ENCODE data around the gene FAAH2.
A peak's percentile ranks its signal among the peaks of the same experiment; 100 is the strongest.
"Not testable (repeated sequence)": the region's sequence is repeated elsewhere in the genome, so short reads cannot be mapped to it uniquely, and the experiment has no call there.

The FAAH2 gene, protein sequence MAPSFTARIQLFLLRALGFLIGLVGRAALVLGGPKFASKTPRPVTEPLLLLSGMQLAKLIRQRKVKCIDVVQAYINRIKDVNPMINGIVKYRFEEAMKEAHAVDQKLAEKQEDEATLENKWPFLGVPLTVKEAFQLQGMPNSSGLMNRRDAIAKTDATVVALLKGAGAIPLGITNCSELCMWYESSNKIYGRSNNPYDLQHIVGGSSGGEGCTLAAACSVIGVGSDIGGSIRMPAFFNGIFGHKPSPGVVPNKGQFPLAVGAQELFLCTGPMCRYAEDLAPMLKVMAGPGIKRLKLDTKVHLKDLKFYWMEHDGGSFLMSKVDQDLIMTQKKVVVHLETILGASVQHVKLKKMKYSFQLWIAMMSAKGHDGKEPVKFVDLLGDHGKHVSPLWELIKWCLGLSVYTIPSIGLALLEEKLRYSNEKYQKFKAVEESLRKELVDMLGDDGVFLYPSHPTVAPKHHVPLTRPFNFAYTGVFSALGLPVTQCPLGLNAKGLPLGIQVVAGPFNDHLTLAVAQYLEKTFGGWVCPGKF

DNA sequence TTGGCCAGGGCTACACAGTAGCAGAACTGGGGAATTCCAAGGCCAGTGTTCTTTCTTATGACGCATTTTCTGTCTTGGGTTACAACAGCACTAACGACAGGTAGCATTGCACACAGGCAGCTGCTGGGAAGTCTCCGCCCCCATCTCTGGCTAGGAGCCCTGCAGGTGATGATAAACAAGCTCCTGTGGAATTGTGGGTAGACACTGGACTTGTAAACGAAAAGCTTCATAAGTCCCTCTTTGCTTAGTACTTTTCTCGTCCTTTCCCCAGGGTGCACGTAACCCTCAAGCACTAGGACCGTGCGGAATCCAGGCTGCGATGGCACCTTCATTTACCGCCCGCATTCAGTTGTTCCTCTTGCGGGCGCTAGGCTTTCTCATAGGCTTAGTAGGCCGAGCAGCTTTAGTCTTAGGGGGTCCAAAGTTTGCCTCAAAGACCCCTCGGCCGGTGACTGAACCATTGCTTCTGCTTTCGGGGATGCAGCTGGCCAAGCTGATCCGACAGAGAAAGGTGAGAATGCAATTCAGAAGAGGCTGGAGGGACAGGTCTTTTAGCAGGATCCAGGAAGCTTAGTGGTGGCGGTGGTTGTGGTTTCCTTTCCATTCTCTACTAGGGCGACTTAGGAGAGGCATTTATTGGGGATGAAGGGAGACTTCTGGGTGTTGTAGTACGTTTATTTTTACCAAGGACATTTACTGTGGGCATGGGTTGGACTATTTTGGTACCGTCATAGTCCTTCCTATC, at the start of gene FAAH2:
Gene FAAH2 (plus strand): TSS at position 200 of the 745 bp plus-strand sequence. CDS start 120 bp downstream, at position 320.
- peak; percentile 65 for DNase-seq

DNA sequence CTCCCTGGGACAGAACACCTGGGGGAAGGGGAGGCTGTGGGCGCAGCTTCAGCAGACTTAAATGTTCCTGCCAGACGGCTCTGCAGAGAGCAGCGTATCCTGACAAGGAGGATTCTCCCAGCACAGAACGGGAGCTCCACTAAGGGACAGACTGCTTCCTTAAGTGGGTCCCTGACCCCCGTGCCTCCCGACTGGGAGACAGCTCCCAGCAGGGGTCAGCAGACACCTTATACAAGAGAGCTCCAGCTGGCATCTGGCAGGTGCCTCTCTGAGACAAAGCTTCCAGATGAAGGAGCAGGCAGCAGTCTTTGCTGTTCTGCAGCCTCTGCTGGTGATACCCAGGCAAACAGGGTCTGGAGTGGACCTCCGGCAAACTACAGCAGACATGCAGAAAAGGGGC, 44.5 kb upstream of the FAAH2 start:
- no peak for DNase-seq

DNA sequence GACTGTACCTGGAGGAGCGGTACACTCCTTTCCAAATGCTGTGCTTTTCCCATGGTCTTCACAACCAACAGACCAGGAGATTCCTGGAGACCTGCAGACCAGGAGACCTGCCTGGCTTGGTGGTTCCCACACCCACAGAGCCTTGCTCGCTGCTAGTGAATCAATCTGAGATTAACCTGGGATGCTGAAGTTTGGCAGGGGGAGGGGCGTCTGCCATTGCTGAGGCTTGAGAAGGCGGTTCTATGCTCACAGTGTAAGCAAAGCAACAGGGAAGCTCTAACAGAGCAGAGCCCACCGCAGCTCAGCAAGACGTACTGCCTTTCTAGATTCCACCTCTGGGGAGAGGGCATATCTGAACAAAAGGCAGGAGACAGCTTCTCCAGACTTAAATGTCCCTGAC, 34.5 kb upstream of the FAAH2 start:
- DNase-seq: no peak

DNA sequence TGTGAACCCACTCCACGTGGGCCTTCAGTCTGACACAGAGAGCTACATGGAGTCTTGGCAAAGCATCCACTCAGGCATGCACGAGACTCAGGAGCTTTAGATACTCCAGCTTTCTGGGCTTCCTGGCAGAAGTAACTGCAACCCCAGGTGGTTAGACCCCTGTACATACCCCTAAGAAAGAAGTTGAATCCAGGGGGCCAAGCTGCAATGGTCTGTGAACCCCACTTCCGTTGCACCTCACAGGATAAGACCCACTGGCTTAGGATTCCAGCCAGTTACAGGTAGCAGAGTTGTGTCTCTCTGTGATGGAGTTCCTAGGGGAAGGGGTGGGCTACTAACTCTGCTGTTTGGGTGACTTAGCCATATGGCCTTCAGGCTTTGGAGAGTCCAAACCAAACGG, 21.4 kb upstream of the FAAH2 start:
- no peak for DNase-seq

DNA sequence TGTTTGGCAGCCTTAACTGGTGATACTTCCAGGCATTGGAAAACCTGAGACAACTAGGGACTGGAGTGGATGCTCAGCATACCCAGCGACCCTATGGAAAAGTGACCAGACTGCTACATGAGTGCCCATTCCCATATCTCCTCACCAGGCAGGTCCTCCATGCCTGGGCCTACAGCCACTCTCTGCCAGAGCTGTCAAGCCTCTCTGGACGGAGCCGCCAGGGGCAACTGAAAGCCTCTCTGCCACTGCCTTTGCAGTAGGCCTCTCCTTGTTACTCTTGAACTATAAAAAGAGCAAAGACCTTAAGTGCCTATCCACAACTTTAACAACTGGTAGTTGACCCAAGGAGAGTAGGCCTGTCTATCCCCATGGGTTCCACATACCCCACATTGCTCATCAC, 20.2 kb upstream of the FAAH2 start:
- DNase-seq: no peak

DNA sequence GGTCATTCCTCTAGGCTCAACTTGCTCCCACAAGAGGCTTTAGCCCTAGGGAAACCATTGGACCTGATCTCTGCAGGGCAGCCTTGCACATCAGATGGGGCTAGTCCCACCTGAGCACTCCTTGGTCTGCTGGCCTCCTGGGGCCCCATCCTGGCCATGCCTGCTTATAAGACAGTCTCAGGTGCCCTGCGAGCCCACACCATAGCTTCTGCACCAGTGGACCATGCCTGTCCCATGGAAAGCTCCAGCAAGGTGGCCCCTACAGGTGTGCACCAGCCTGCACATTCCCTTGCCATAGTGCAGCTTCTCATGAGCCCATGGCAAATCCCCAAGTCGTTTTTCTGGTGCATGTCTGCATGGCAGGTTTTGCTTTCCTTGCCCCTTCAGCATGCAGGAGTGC, 19.6 kb upstream of the FAAH2 start:
- no peak for DNase-seq

DNA sequence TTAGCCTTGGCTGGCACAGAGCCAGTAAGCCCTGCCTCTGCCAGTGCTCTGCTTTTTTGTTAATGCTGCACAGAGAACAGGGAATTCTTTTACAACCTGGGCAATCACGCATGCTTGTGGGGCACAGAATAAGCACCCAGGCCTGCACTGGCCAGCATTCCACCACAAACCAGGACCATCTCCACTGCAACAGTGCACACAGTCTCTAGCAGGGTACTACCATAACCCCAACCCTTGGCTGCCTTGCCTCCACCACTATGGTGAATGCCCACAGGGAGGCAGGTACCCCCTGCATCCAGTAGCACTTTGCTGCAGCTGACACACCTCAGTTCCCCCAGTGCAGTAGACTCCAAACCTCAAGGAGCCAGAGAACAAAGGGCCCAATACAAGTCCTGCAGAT, 19.2 kb upstream of the FAAH2 start:
- DNase-seq: no peak

DNA sequence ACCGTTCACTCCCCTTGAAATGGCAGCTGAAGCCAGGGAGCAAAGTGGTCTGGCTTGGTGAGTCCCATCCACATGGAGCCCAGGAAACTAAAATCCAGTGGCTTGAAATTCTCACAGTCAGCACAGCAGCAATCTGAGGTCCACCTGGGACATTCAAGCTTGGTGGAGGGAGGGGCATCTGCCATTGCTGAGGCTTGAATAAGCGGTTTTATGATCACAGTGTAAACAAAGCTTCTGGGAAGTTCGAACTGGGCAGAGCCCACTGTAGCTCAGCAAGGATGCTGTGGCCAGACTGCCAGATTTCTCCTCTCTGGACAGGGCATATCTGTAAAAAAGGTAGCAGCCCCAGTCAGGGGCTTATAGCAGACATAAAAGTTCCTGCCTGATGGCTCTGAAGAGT, 15.5 kb upstream of the FAAH2 start:
- no peak for DNase-seq

DNA sequence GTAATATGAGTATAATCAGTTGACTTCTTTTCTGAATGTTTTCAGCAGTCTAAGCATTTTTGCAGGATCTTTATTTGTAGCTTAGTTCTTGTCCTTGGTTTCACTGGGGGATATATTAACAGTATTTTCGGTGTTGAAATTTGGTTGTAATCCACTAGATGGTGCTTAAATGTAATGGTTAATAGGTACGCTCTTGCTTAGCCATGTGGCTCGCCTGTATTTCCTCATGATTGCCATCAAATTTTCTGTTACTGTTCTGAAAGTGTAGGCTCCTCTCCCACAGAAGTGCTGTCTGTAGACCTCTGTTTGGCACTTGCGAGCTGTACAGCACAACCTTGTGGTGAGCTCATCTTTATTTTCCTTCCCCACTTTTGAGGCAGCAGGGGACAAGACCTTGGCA, 3.9 kb upstream of the FAAH2 start:
- no peak for DNase-seq

DNA sequence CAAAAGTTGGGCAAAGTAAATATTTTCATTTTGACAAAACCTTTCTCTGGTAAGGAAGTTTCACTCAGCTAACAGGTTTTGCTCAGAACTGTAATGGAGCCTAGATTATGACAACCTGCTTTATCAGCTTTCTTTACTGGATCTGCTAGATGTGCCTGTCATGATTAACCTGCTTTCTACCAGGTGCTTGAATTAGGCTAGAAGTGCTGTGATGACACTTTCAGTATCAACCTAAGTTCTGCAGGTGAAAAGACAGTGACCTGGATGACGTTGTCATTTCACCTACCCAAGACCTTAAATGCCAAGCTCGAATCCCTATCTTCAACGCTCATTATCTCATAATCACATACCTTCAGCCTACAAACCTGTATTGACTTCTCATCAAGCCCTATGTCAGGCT, 1.5 kb upstream of the FAAH2 start:
- DNase-seq: no peak

DNA sequence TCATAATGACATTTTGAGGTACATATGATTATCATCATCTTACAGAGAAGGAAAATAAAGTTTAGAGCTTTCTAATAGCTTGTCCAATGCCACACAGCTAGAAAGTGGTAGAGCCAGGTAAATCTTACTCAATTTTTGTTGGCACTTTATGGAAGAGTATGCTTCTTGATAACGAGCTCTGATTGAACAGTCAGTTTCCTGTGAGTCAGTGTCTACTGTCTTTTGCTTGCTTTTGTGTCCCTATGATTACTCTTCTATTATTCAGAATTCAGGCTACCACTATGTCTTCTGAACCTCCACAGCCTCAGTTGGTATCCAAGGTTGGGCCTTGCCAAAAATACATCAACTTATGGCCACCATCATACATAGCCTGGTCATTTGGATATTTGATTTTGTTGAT, 2.6 kb downstream of the FAAH2 start:
- DNase-seq: no peak

DNA sequence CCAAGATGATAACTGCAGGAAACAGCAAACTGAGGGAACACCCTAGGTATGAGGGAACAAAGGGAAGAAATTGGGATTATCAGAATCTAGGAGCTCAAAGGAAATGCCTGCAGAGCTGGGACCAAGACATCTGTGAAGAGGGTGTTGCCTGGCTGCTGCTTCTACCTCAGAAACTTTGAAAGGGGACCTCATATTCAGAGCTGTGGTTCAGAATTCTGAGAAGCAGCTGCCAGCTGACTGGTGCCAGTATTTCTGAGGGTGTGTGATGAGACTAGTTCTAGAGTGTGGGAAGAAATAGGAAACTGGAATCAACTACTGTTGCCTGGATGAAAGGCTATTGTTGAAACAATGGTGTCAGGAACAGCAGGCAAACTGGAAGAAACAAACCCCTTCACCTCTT, 8.5 kb downstream of the FAAH2 start:
- no peak for DNase-seq

DNA sequence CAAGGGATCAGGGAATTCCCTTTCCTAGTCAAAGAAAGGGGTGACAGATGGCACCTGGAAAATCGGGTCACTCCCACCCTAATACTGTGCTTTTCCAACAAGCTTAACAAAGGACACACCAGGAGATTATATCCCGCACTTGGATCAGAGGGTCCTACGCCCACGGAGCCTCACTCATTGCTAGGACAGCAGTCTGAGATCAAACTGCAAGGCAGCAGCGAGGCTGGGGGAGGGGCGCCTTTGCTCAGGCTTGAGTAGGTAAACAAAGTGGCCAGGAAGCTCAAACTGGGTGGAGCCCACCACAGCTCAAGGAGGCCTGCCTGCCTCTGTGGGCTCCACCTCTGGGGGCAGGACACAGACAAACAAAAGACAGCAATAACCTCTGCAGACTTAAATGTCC, 9.2 kb downstream of the FAAH2 start:
- not testable (repeated sequence) for DNase-seq

DNA sequence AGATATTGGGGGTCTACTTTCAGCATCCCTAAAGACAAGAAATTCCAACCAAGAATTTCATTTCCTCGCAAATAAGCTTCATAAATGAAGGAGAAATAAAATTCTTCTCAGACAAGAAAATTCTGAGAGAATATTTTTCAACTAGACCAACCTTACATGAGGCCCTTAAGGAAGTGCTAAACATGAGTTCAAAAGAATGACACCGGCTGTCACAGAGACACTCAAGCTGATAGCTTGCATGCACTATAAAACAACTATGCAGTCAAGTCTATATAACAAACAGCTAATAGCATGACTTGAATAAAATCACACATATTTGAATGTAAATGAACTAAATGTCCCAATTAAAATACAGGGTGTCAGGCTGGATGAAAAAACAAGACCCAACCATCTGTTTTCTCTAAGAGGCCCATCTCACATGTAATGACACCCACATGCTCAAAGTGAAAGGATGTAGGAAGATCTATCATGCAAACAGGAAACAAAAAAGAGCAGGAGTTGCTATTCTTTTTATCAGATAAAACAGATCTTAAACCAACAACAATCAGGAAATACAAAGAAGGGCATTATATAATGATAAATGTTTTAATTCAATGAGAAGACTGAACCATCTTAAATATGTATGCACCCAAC, 27.2 kb downstream of the FAAH2 start:
- DNase-seq: no peak

DNA sequence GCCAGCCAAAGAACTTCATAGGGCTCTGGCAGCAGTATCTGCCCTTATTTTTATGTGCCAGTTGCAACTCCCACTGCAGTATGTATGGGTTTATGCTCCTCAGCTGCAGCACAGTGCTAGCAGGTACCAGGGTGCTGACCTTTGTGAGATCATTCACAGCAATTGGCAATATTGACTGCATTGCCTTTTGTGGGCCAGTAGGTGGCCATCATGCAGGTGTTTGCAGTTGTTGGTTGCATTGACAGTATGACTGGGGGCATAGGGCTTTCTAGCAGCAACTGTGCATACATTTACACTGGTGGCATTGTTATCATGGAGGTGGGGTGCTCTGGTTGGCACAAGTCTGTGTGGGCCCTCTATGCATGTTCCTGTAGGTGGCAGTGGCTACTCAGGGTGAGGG, 42.5 kb downstream of the FAAH2 start:
- no peak for DNase-seq

DNA sequence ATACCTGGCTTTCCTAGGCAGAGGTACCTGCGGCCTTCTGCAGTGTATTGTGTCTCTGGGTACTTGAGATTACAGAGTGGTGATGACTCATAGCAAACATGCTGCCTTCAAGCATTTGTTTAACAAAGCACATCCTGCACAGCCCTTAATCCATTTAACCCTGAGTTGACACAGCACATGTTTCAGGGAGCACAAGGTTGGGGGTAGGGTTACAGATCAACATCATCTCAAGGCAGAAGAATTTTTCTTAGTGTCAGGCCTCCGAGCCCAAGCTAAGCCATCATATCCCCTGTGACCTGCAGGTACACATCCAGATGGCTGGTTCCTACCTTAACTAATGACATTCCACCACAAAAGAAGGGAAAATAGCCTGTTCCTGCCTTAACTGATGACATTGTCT, 49.3 kb downstream of the FAAH2 start:
- DNase-seq: not testable (repeated sequence)

DNA sequence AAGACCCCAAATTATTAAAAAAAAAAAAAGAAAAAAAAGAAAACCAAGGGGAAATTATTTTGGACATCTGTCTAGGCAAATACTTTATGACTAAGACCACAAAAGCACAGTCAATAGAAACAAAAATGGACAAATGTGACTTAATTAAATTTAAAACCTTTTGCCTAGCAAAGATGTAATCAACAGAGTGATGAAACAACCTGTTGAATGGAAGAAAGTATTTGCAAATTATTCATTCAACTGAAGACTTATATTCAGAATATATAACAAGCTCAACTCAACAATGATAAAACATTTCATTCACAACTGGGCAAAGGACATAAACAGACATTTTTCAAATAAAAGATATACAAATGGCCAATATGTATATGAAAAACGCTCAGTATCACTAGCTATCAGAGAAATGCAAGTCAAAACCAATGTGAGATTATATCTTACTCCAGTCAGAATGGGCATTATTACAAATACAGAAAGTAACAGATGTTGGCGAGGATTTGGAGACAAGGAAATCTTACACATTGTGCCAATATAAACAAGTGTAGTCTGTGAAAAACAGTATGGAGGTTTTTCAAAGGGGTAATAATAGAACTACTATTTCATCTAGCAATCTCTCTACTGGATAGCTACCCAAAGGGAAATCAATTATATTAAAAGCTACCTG, 67.1 kb downstream of the FAAH2 start:
- DNase-seq: no peak

DNA sequence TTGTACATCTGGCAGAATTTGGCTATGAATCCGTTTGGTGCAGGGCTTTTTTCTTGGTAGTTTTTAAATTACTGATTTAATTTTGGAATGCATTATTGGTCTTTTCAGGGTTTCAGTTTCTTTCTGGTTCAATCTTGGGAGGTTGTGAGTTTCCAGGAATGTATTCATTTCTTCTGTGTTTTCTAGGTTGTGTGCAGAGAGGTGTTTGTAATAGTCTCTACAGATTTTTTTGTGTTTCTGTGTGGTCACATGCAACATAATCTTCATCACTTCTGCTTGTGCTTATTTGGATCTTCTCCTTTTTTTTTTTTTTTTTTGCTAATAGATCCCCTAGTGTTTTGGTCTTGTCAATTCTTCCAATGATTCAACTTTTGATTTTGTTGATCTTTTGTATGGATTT, 77.6 kb downstream of the FAAH2 start:
- no peak for DNase-seq

DNA sequence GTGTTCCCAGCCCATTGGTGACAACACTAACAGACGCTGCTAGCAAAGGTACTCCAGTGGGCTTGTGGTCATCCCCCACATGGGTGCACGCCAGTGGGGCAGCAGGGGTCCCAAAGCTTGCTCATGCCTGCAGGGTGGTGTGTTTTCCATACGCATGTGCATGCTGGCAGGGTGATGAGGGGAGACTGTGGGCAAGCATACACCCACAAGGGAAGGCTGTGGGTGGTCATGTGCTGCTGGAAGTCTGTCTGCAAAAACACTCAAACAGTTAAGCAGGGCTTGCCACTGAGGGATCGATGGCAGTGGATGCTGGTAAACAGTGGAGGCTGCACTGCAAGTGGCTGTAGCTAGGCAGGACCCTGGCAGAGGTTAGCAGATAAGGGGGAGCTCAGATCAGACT, 79.9 kb downstream of the FAAH2 start:
- DNase-seq: no peak

DNA sequence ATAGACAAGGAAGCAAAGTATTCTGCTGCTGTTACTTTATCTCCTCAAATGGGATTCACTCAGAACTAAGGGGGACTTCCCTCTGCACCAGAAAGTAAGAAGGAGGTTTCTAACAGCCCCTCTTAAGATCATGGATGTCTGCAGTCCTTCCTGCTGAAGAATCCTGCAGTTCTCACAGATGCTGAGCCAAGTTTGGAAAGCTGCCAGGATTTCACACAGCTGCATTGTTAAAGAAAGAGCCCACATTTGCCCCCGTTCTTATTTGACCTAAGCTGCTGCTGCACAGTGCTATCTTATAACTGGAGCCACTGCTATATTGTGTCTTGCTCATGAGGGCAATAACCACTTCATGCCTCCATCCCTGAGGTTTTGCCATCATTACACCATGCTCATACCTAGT, 81.1 kb downstream of the FAAH2 start:
- DNase-seq: no peak

DNA sequence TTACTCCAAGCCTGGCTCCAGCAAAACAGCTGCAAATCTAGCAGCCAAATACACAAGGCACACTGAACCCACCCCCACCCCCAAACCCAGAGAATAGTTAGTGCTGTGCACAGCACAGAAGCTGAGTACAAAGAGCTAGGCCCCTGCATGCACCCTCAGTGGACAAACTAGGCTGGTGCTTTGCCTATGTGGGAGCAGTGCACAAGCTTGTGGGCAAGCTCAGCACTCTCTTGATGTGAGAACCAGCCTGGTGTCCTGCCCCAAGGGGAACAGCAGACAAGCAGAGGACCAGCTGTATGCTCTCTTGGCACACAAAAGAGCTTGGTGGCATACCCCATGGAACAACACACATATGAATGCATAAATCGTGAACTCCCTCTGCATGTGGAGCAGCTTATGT, 81.7 kb downstream of the FAAH2 start:
- DNase-seq: no peak

DNA sequence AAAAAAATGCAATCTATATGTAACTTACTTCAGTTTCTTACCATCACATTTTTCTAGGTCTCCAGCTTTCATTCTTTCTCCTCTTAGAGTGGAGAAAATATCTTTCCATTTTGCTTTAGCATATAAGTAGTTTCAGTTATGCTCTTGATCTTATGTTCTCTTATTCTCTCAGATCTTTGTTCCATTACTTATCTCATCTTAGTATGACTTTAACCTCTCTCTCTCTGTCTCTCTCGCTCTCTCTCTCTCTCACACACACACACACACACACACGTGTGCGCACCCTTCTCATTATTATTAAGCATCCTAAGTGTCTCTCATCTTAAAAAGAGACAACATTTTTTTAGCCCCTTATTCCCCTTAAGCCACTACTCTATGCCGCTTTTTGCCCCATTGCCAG, 92.8 kb downstream of the FAAH2 start:
- no peak for DNase-seq
